RWPE2 (cell line): ENCODE results near the gene TBL1X.

Experiments used
- ATAC-seq: fragments of 200-7000 bp; cut with Tn5 transposase; 3 replicates; pipeline ENCODE4 v1.9.1; 2021; ENCODE audit warnings: low read depth
- DNase-seq: peaks from one replicate; pipeline ENCODE4 v3.0.0-alpha.2; 2020; ENCODE audit warnings: low spot score
- H3K27ac ChIP-seq: fragments of 450-650 bp; 2 replicates; pipeline ENCODE4 v1.5.1; 2017; ENCODE audit warnings: mild to moderate bottlenecking; ENCODE audit not compliant: poor library complexity, severe bottlenecking
- H3K27me3 ChIP-seq: fragments of 250-450 bp; sonication (Bioruptor Pico); 2 replicates; pipeline ENCODE4 v1.5.1; 2021; ENCODE audit warnings: mild to moderate bottlenecking, moderate library complexity; ENCODE audit not compliant: insufficient read depth, poor library complexity, severe bottlenecking
- H3K36me3 ChIP-seq: fragments of 250-450 bp; sonication (Bioruptor Pico); 2 replicates; pipeline ENCODE4 v1.5.1; 2020; ENCODE audit warnings: low read depth, mild to moderate bottlenecking, moderate library complexity
- H3K4me1 ChIP-seq: fragments of 250-450 bp; sonication (Bioruptor Pico); 2 replicates; pipeline ENCODE4 v1.5.1; 2021; ENCODE audit warnings: mild to moderate bottlenecking, moderate library complexity; ENCODE audit not compliant: insufficient read depth, poor library complexity, severe bottlenecking
- H3K4me3 ChIP-seq: fragments of 250-450 bp; sonication (Bioruptor Pico); 2 replicates; pipeline ENCODE4 v1.5.1; 2021; ENCODE audit warnings: mild to moderate bottlenecking, moderate library complexity; ENCODE audit not compliant: severe bottlenecking
- H3K9me3 ChIP-seq: fragments of 250-450 bp; sonication (Bioruptor Pico); 2 replicates; pipeline ENCODE4 v1.5.1; 2021; ENCODE audit warnings: mild to moderate bottlenecking, moderate library complexity; ENCODE audit not compliant: severe bottlenecking
- CTCF ChIP-seq: fragments of 450-650 bp; IDR thresholded peaks from one replicate; pipeline ENCODE4 v1.5.1; 2017; ENCODE audit warnings: mild to moderate bottlenecking, moderate library complexity; ENCODE audit not compliant: poor library complexity, severe bottlenecking

The TBL1X gene

GRCh38 chrX:9461087-9461486 is 3.8 kb upstream of the TBL1X start:
- no peak overlapping the region for H3K4me3 ChIP-seq
- no peaks in the 10 kb centered on the region for H3K27me3 ChIP-seq
- no peak for TF ChIP-seq CTCF
- DNase-seq = no peak
- H3K27ac ChIP-seq = no peak overlapping the region
- no peaks in the 10 kb centered on the region for H3K36me3 ChIP-seq
- no peaks in the 10 kb centered on the region for H3K9me3 ChIP-seq
- peaks cover 10% of the 10 kb centered on the region for H3K4me1 ChIP-seq
- ATAC-seq = no peak

- no peaks in the 10 kb centered on the region for H3K36me3 ChIP-seq
- DNase-seq (no peak), ATAC-seq (no peak)
- H3K4me1 ChIP-seq = peaks cover 10% of the 10 kb centered on the region
- no peak for TF ChIP-seq CTCF
- no peak overlapping the region for H3K4me3 ChIP-seq
- H3K9me3 ChIP-seq = no peaks in the 10 kb centered on the region
- no peak overlapping the region for H3K27ac ChIP-seq
- no peaks in the 10 kb centered on the region for H3K27me3 ChIP-seq
These were observed 2.4 kb upstream of the TBL1X start for GRCh38 chrX:9462456-9462855.

GRCh38 chrX:9465380-9466123 is 694 bp downstream of the TBL1X start:
- DNase-seq (no peak), ATAC-seq (peak; percentile 17; the same call in 1 of the 3 replicates)
- Histone ChIP-seq H3K4me3 (peak overlapping the region; percentile 48), H3K27ac (peak overlapping the region; percentile 53), H3K27me3 (no peaks in the 10 kb centered on the region), H3K9me3 (no peaks in the 10 kb centered on the region), H3K4me1 (peaks cover 10% of the 10 kb centered on the region), H3K36me3 (no peaks in the 10 kb centered on the region)
- no peak for TF ChIP-seq CTCF

- H3K4me3 ChIP-seq = peak overlapping the region; percentile 48
- TF ChIP-seq CTCF = no peak
- no peaks in the 10 kb centered on the region for H3K27me3 ChIP-seq
- H3K9me3 ChIP-seq = no peaks in the 10 kb centered on the region
- no peak for DNase-seq
- no peaks in the 10 kb centered on the region for H3K36me3 ChIP-seq
- peak; percentile 17; the same call in 1 of the 3 replicates for ATAC-seq
- H3K4me1 ChIP-seq = peaks cover 10% of the 10 kb centered on the region
- no peak overlapping the region for H3K27ac ChIP-seq
These were observed 1.3 kb downstream of the TBL1X start for GRCh38 chrX:9466124-9466495.

- no peaks in the 10 kb centered on the region for H3K36me3 ChIP-seq
- DNase-seq = no peak
- H3K9me3 ChIP-seq = no peaks in the 10 kb centered on the region
- TF ChIP-seq CTCF = no peak
- no peak overlapping the region for H3K27ac ChIP-seq
- no peak for ATAC-seq
- H3K4me1 ChIP-seq = peaks cover 10% of the 10 kb centered on the region
- H3K27me3 ChIP-seq = no peaks in the 10 kb centered on the region
- no peak overlapping the region for H3K4me3 ChIP-seq
These were observed 1.9 kb downstream of the TBL1X start for GRCh38 chrX:9466736-9467135.
